RPMI7951 (cell line): Measurements from ENCODE around the gene FAM210B. TPM values are rescaled to one million over a fixed set of nuclear protein-coding genes. Genes with fewer than 3 reads are reported as not detected.
"Not testable (repeated sequence)": the region's sequence is repeated elsewhere in the genome, so short reads cannot be mapped to it uniquely, and the experiment has no call there.

Source experiments
- DNase-seq: peaks from one replicate; pipeline ENCODE4 v3.0.0-alpha.2; 2012; ENCODE audit warnings: low read depth
- total RNA-seq: library from RNA; depleted of rRNA; stranded (reverse); fragments of >200 nt; shearing (Covaris generic); gene quantifications from 2 replicates; pipeline ENCODE4 v1.2.3, GENCODE V29; 2014

The FAM210B gene
- total RNA-seq, 1 experiment from 2014 or later, result 48.4 TPM

- no peak for DNase-seq
These were observed 2.1 kb downstream of the FAM210B start for GRCh38 chr20:56360908-56361205.

- no peak for DNase-seq
These were observed 3.1 kb downstream of the FAM210B start for GRCh38 chr20:56361900-56362299.

GRCh38 chr20:56362833-56363413 lies 4.1 kb downstream of the FAM210B start:
- no peak for DNase-seq

GRCh38 chr20:56363491-56363890 lies 4.7 kb downstream of the FAM210B start:
- DNase-seq, result no peak

- DNase-seq, result no peak
These were observed 9.8 kb downstream of the FAM210B start for GRCh38 chr20:56368351-56369134.

GRCh38 chr20:56369179-56369578 lies 10.4 kb downstream of the FAM210B start:
- no peak for DNase-seq

GRCh38 chr20:56371977-56372376 lies 13.2 kb downstream of the FAM210B start:
- DNase-seq, result no peak

- no peak for DNase-seq
These were observed 14.1 kb downstream of the FAM210B start for GRCh38 chr20:56372850-56373249.

GRCh38 chr20:56373942-56374341 lies 15.2 kb downstream of the FAM210B start:
- peak; percentile 96 for DNase-seq

- no peak for DNase-seq
These were observed 17.6 kb downstream of the FAM210B start for GRCh38 chr20:56376331-56376730.

- no peak for DNase-seq
These were observed 19.6 kb downstream of the FAM210B start for GRCh38 chr20:56378386-56378785.

- DNase-seq, result no peak
These were observed 21.6 kb downstream of the FAM210B start for GRCh38 chr20:56380375-56380774.

- no peak for DNase-seq
These were observed 22.7 kb downstream of the FAM210B start for GRCh38 chr20:56381501-56381900.

- DNase-seq, result no peak
These were observed 23.9 kb downstream of the FAM210B start for GRCh38 chr20:56382696-56383095.

GRCh38 chr20:56383334-56383733 lies 24.6 kb downstream of the FAM210B start:
- DNase-seq, result no peak

- DNase-seq, result no peak
These were observed 26.4 kb downstream of the FAM210B start for GRCh38 chr20:56385130-56385529.

GRCh38 chr20:56386219-56386618 lies 27.4 kb downstream of the FAM210B start:
- no peak for DNase-seq

- no peak for DNase-seq
These were observed 30.1 kb downstream of the FAM210B start for GRCh38 chr20:56388882-56389281.

GRCh38 chr20:56389807-56390206 lies 31.0 kb downstream of the FAM210B start:
- DNase-seq, result no peak

- DNase-seq, result not testable (repeated sequence)
These were observed 31.6 kb downstream of the FAM210B start for GRCh38 chr20:56390396-56390795.

GRCh38 chr20:56391037-56391436 lies 32.3 kb downstream of the FAM210B start:
- DNase-seq, result no peak

- DNase-seq, result peak; percentile 30
These were observed 32.9 kb downstream of the FAM210B start for GRCh38 chr20:56391596-56392131.

GRCh38 chr20:56392132-56392880 lies 33.5 kb downstream of the FAM210B start, which contains the start of the genes AURKA and CSTF1:
AURKA (minus strand) TSS chr20:56392215; CDS start chr20:56388197, 4,018 bp downstream.
CSTF1 (plus strand) TSS chr20:56392645; CDS start chr20:56395553, 2,908 bp downstream.
- peak; percentile 100 for DNase-seq
